Astrocyte of the hippocampus (primary cell): ENCODE data around the gene ABITRAM.
A peak's percentile ranks its signal among the peaks of the same experiment; 100 is the strongest.
"Not testable (repeated sequence)": the region's sequence is repeated elsewhere in the genome, so short reads cannot be mapped to it uniquely, and the experiment has no call there.

Source experiments
- DNase-seq: peaks from one replicate; pipeline ENCODE4 v3.0.0; 2011; ENCODE audit warnings: low read depth, low spot score

ABITRAM gene, protein sequence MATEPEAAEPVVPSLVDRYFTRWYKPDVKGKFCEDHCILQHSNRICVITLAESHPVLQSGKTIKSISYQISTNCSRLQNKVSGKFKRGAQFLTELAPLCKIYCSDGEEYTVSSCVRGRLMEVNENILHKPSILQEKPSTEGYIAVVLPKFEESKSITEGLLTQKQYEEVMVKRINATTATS

DNA sequence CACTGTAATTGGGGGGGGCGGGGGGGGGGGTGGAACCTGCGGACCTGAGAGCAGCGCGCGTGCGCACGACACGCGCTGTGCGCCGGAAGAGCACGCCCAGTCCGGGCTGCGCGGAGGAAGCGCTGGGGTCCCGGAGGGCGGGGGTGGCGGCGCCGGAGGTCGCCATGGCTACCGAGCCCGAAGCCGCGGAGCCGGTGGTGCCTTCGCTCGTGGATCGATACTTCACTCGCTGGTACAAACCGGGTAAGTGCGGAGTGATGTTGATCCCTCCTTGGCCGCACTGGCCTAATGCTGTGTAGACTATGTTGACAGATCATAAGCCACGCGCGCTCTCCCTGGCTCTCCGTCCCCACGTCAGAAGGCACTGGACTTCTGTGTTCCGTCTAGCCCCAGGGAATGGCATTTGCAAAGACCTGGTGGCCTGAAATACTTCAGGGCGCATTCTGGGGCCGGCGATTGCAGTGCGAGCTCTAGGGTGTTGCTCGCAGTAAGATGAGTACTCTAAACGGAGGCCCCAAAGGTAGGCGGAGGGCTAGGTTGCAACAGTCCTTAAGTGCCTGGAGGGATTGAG is at the start of gene ABITRAM:
Gene ABITRAM (plus strand): TSS at position 78 of the 571 bp plus-strand sequence. CDS start 87 bp downstream, at position 165.
- peak; percentile 94 for DNase-seq

DNA sequence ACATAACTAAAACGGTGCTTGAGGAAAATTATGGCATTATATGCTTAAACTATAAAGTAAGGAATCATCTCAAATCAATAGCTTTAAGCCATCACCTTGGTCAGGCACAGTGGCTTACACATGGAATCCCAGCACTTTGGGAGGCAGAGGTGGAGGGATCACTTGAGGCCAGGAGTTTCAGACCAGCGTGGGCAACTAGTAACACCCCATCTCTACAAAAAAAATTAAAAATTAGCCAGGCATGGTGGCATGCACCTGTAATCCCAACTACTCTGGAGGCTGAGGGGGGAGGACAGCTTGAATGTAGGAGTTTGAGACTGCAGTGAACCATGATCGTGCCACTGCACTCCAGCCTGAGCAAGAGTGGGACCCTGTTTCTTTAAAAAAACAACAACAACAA is 49.5 kb upstream of the ABITRAM start:
- DNase-seq: no peak

DNA sequence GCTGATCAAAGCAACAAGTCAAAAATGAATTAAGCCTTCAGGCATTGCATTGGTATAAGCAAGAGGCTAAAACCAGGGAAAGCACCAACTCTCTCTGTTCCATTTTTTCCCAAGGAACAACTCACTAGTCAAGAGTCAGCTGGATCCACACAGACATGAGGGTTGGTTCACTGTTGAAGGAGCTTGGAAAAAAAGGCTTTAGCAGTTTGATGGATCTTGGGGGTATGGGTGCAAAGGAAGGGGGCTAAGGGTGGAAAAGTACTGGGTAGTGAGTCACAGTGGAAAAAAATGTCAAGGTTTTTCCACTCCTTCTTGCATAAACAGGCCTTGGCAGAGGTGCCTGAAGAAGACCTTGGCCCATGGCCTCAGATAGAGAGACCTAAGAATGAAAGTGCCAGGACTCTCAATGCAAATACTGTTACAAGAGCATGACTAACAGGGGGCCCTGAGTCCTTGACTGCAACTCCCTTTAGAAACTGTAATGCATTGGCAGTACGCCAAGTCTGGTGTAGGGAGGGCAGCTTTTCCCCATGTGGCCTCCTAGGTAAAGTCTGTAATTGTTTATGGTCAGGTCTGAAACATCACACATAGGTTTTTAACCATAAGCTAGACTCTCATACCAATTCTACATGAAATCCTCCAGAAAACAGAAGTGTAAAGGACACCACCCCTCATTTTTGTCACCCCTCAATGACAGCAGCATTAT is 48.4 kb upstream of the ABITRAM start:
- peak; percentile 86 for DNase-seq

DNA sequence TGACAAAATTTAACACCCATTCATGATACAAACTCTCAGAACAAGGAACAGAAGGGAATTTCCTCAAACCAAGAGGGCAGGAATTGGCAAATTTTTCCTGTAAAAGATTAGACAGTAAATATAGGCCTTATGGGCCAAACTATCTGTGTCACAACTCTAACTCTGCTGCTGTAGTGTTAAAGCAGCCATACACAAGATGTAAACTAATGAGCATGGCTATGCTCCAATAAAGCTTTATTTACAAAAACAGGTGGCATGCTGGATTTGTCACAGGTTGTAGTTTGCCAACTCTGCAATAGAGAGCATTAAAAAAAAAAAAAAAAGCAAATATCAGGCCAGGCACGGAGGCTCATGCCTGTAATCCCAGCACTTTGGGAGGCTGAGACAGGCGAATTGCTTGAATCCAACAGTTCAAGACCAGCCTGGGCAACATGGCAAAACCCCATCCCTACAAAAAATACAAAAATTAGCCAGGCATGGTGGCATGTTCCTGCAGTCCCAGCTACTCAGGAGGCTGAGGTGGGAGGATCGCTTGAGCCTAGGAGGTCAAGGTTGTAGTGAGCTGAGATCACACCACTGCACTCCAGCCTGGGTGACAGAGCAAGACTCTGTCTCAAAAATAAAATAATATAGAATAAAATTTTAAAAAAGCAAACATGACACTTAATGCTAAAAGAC is 47.5 kb upstream of the ABITRAM start:
- DNase-seq: peak; percentile 10

DNA sequence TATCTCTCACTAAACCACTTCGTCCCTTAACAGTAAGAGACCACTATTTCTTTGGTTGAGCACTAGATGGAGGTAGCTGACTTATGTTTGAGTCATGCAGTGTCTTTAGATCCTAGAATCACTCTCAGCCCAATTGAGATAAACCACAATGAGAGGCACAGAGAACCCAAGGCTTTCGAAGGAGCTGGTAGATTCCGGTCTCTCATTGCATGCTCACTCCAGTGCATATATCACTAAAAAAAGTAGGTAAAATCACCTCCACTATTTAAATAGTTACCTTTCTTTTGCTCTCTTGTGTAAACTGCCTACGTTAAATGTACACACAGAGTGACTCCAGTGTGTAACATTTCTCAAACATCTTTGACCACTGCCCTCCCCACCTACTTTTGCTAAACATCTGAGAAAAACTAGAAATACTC is 44.5 kb upstream of the ABITRAM start:
- DNase-seq: peak; percentile 56

DNA sequence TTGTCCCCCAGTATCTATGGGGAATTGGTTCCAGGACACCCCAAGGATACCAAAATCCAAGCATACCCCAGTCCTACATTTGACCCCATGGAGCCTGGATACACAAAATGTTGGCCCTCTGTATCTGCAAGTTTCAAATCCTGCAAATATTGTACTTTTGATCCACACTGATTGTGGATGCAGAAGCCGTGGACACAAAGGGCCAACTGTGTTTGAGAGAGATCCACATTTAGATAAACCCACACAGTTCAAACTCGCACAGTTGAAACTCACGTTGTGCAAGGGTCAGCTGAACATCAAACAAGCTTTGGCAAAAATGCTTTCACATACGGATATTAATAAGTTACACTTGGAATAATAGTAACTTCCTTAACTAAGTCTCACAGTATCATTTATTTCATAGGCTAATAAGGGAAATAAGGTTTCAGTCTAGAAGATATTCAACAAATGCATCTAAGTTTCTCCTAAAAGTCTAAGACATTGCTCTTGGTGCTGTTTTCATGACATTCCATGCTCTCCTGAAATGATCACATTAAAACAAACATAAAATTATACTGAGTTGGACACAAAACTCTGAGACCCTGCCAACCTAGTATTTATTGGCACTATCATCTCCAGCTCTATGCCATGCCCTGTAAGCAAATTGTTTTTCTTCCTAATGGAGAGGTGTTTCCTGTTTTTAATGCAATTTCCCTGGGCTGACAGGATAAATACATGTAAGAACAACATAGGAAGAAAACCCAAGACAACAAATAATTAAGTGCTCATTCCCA is 39.8 kb upstream of the ABITRAM start:
- no peak for DNase-seq

DNA sequence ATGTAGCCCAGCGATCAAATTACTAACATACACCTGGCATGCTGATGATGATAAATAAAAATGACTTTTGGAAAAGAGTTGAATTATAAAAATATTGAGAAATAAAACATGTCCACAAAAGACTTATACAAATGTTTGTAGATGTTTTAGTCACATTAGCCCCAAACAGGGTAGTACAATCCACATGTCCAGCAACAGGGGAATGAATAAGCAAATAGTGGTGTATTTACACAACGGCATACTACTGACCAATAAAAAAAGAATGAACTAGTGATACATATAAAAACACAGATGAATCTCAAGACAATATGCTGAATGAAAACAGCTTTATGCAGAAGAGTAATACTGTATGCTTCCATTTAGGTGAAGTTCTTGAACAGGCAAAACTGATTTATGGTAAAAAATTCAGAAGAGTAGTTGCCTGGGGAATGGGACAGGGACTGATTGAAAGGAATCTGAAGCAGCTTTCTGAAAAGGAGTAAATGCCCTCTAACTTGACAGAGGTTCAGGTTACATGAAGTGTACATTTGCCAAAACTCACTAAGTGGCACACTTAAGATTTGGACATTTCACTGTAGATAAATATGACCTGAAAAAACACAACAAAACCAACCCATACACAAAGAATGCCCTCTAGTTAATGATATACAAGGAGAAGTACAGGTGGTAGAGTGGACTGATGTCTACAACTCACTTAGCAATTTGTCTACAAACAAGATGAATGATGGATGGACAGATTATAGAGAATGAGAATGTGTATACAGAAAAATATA is 36.7 kb upstream of the ABITRAM start:
- DNase-seq: no peak

DNA sequence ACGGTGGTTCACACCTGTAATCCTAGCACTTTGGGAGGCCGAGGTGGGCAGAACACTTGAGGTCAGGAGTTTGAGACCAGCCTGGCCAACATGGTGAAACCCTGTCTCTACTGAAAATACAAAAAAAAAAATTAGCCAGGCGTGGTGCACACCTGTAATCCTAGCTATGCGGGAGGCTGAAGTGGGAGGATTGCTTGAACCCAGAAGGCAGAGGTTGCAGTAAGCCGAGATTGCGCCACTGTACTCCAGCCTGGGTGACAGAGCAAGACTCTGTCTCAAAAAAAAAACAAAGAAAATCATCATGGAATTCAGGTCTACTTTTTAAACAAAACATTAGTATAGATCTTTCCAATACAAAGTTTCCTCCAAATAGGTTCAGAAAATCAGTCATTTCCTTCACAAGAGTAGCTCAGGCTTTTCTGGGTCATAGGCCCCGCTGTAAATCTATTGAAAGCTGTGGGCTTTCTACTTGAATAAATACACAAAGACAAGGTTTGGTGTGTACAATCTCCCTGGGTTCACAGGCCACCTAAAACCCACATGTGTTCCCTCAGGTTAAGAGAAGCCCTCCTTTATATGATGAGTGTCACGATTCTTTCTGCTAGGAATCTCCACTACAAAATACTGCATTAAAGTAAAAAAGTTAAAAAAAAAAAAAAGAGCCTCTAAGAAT is 35.0 kb upstream of the ABITRAM start:
- DNase-seq: not testable (repeated sequence)

DNA sequence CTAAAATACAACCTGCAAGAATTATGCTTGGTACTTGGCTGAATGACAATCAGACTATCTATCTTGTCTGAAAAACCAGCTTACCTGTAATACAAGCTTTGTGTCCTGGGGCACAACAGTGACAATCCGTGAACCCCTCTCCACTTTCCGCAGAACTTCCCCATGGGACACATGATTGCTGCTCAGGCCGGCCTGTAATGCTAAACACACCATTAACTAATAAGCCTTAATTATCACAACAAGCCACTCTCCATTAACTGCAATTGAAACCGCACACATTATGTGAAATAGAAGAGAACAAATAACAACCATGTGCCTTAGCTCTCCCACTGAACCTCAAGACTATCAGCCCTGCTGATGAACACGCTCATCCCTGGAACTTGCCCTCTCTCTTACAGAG is 34.0 kb upstream of the ABITRAM start:
- DNase-seq: no peak

DNA sequence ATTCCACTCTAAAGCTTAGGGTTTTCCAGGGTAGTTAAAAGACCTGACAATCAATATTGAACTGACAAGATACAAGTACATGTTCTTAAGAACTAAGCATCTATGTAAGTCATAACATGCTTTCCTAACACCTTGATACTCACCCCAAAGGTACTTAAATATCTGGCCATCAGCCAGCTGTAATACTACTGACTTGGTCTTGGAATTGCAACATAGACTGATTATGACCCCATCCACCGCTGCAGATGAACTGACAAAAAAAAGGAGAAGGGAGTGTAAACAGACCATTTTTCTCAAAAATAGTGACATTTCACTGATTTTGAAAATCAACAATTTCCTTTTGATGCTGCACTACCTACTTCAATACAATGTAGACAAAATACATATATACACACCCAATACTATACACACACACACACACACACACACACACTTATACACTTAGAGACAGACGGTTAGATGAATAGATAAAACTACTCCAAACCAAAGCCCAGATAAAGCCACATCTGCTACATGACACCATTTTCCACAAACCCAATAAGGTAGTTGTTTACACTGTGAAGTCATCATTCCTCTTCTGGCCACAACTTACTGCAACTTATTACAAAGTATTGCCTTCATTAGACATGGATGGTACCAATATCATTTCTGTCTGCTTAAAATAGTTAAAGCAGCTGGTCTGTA is 30.6 kb upstream of the ABITRAM start:
- DNase-seq: no peak

DNA sequence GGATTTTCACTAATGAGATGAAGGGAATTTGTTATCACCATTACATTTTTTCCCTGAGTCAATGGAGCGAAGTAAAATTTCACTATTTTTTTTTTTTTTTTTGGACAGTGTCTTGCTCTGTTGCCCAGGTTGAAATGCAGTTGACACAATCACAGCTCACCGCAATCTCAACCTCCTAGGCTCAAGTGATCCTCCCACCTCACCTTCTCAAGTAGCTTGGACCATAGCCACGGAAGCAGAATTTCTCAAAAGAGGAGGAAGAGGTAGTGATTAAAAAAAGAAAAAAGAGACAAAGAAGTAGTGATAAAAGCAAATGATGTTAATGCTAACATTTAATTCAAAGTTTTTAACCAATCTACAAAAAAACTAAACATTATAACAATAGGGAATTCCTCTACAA is 30.0 kb upstream of the ABITRAM start:
- no peak for DNase-seq

DNA sequence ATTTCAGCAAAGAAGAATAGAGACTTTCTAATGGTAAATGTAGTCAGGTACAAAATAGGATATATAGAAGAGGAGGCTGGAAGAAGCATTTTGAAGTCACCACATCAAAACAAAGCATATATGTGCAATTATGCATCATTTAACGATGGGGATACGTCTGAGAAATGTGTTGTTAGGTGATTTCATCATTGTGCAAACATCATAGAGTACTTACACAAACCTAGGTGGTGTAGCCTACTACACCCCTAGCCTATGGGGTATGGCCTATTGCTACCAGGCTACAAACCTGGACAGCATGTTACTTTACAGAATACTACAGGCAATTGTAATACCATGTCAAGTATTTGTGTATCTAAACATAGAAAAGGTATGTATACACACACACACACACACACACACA is 28.7 kb upstream of the ABITRAM start:
- DNase-seq: no peak

DNA sequence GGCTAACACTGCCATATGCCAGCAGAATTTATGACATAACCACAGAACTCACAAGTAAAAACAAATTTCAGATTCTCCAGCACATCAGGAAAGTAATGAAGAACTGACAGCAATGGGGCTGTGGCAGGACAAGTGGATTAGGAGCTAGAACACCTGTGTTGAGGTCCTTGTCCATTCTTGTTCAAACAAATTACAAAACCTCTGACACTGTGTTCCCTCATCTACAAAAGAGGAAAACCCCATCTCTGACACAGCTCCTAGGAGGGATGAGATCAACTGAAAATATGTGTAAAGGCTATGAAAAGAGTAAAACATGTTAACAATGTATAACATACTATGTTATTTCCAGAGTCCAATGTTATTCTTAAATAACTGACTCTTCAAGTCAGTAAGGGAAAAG is 23.8 kb upstream of the ABITRAM start:
- no peak for DNase-seq

DNA sequence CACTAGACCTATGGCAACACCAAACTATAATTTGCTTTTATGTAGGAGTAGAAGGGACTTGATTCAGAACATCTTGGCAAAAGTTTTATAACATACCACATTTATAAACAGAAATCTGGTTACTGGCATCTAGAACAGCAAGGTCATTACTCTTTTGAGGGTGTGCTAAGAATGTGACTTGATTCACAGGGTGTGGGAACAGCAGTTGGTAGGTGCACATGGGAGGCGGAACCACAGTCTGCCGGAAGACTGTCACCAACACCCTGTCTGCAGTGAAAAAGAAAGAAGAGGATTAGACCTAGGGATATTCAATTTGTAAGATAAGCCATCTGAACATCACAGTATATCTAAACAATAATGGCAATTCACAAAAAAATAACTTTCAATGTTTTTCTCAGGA is 23.3 kb upstream of the ABITRAM start:
- DNase-seq: no peak

DNA sequence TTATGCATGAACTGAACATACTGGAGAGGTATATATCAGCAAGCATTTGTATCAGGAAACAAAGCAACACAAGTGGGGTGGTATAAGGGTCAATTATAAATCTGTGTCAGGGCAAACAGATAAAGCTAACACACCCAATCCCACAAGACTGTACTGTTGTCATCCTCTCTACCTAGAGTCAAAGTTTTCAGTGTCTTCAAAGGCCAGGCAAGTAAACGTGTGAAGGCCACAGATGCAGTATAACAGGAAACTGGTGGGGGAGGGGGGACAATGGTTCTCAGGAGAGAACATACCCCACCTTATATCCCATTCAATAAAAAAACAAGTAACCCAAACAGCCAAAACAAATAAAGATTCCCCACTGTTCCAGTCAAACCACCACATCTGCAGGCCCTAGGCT is 22.4 kb upstream of the ABITRAM start:
- DNase-seq: no peak

DNA sequence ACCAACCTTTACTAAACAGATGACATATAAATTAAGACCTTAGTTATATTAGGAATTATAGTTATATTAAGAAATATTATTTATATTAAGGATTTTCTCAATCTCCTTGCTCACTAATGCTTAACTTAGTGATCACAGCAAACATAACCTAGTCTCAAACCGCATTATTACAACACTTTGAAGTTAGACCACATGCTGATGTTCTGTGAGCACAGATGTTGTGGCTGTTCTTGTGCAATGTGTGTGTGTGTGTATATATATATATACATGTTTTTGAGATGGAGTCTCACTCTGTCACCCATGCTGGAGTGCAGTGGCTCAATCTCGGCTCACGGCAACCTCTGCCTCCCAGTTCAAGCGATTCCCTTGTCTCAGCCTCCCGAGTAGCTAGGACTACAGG is 20.8 kb upstream of the ABITRAM start:
- no peak for DNase-seq

DNA sequence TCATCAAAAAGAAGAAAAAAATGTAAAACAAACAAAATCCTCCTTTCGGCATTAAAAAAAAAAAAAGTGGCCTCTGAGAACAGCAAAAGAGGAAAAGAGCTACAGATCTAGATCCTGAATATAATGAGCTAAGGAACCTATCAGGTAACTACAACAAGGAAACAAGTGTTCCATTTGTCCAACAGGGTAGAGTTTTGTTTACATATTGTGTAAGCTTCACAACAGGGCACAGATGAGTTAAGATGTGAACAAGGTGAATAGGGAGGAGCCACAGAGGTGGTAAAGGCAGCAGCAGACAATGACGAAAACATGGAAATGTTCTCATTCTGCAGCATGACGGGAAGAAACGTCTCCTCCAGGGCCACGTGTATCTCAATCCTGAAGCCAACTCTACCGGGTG is 14.7 kb upstream of the ABITRAM start:
- no peak for DNase-seq

DNA sequence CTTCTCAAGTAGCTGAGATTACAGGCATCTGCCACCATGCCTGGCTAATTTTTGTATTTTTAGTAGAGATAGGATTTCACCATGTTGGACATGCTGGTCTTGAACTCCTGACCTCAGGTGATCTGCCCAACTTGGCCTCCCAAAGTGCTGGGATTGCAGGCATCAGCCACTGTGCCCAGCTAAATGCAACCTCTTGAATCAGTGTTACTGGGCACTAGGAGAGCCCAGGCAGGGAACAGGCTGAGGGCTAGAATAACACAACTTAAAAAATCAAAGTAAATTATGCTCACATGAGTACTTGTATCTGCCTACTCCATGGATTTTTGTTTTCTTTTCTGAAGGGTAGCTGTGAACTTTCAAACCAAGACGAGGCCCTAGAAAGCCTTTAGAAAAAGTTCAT is 13.8 kb upstream of the ABITRAM start:
- not testable (repeated sequence) for DNase-seq

DNA sequence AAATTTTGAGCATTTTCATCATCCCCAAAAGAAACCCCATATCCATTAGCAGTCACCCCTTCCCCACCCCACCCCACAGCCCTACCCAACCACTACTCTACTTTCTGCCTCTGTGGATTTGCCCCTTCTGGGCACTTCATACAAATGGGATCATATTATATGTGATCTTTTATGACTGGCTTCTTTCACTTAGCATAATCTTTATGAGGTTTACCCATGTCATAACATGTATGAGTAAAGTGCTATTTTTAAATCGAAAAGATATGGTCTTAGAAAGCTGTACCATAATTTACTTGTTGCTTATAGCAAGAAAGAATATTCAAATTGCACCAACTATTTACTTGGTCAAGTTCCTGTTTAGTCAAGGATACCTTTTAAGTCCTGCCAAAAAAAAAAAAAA is 13.0 kb upstream of the ABITRAM start:
- no peak for DNase-seq

DNA sequence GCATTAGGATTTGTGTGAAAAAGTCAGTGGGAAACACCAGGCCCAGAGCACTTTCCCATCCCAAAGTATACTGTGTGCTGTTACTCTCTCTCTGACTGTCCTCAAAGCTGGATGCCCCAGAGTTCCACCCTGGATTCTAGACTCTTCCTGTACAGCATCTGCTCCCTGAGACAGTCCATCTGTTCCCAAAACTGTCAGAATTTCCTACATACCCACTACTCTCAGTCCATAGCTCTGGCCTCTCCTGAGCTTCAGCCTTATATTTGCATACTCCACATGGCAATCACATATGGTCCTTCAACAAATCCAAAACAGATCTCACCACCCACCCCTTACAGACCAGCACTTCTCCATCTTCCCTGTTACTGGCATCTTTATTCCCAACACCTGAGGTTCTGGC is 9.7 kb upstream of the ABITRAM start:
- no peak for DNase-seq
